GM12874 (cell line): ENCODE results near the gene HSD17B14.

ENCODE experiments used
- CTCF ChIP-seq: IDR thresholded peaks from 2 replicates; pipeline ENCODE4 v1.5.1; 2011; ENCODE audit warnings: low read depth, mild to moderate bottlenecking, control low read depth, low read length, moderate library complexity; ENCODE audit not compliant: insufficient read depth

The HSD17B14 gene

DNA sequence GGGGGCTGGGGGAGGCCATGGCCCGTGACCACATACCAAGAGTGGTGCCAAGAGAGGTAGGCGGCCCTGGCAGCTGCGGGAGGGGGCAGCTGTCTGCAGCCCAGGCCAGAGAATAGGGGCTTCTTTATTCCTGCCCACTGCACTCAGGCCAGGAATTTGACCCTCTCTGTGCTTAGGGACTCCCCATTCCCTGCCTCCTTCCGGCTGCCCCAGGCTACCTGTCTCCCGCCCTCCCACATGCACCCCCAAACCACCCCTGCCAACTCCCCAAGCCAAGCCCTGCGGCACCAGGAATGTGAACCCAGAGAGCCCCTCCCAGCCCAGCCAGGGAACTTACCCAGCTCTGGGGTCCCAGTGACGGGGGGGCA, 31.4 kb upstream of the HSD17B14 start:
- no peak for TF ChIP-seq CTCF

- no peak for TF ChIP-seq CTCF
These were observed 30.9 kb upstream of the HSD17B14 start for GRCh38 chr19:48867123-48867745.

- TF ChIP-seq CTCF, result no peak
These were observed 30.4 kb upstream of the HSD17B14 start for GRCh38 chr19:48866692-48867091.

GRCh38 chr19:48862827-48863226, 26.5 kb upstream of the HSD17B14 start:
- no peak for TF ChIP-seq CTCF

DNA sequence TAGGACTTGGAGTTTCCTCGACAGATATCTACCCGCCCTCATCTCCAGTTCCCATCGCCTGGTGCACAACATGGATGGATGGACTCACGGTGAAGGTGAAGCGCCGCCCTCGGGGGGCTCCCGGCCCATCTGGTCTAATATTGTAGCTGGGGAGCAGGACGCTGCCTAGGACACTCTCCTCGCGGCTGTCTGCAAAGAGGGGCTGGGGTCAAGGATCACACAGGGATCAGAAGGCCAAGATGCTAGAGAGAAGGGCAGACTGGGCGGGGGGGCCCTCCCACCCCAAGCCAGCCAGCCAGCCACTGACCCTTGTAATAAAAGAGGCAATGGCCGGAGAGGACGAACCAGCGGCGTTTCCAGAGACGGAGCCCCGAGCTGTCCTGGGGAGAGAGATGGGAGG, 25.0 kb upstream of the HSD17B14 start:
- TF ChIP-seq CTCF, result no peak

DNA sequence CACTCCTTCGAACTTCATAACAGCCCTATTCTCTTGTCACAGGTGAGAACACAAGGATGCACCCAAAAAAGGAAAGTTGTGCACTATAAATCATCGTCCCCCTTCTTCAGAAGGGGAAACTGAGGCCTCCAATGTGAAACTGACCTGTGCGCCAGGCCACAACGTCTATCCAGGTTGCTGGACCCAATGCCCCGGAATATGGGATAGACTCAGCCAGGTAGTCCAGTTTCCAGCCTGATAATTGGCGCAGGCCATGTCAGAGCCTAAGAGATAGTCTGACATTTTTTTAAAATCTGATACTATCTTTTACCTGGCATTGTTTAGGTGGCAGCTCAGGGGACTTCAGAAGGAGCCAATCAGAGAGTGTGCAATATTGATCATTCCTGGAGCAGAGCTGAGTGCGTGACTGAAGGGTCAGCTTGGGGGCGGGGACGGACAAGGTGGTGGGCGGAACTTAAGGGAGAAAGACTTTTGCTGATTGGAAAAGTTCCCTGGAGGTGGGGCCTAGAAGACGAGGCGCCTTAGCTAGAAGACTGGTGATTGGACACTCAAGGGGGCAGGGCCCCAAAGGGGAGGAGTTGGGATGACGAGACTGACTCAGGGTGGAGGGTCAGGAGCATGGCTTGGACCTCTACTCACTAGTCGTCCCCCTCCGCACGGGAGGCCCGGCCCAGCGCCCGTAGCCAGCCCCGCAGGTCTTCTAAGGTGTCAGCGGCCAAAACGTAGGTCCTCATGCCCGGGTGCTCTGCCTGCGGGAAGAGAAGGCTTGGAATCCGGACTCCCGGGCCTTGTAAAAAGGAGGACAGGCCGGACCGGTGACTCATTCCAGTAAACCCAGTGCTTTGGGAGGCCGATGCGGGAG, 23.7 kb upstream of the HSD17B14 start:
- no peak for TF ChIP-seq CTCF

DNA sequence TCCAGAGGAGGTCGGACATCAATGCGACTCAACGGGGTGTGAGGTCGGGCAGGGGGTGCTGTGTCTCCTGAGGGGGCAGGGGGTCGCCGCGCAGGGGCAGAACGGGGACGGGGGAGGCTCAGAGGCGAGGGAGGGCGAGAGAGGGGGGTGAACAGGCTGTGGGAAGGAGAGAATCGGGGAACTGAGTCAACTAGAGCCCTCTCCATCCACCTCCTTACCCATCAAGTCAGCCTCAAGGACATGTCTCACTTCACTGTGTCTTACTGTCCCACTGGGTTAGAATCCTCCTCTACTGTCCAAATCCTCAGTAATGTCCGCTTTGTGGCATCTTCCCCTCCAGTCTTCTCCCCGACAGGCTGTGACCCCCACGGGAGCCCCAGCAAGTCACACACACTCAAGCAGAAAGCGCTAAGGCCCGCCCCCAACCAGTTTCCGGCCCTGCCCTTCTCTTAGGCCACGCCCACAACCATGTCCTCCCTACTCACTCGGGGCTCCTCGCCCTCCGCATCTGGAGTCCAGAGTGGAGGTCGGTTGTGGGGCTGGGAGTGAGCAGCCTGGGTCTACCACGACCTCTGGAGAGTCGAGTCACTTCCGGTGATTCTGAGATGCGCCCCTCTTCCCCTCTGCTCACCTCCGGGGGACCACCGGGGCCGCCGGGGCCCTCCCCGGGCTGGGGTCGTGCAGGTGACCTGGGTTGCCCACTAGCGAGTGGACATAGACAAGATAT, 22.9 kb upstream of the HSD17B14 start:
- TF ChIP-seq CTCF, result no peak
